HG02623 (cell line): ENCODE data around the gene NUTF2.
"Not testable (repeated sequence)": the region's sequence is repeated elsewhere in the genome, so short reads cannot be mapped to it uniquely, and the experiment has no call there.

Experiments
- ATAC-seq: cut with Tn5 transposase; IDR thresholded peaks from one replicate; pipeline ENCODE4 v1.9.1; 2021; ENCODE audit warnings: moderate library complexity; ENCODE audit not compliant: unreplicated experiment

NUTF2 gene

DNA sequence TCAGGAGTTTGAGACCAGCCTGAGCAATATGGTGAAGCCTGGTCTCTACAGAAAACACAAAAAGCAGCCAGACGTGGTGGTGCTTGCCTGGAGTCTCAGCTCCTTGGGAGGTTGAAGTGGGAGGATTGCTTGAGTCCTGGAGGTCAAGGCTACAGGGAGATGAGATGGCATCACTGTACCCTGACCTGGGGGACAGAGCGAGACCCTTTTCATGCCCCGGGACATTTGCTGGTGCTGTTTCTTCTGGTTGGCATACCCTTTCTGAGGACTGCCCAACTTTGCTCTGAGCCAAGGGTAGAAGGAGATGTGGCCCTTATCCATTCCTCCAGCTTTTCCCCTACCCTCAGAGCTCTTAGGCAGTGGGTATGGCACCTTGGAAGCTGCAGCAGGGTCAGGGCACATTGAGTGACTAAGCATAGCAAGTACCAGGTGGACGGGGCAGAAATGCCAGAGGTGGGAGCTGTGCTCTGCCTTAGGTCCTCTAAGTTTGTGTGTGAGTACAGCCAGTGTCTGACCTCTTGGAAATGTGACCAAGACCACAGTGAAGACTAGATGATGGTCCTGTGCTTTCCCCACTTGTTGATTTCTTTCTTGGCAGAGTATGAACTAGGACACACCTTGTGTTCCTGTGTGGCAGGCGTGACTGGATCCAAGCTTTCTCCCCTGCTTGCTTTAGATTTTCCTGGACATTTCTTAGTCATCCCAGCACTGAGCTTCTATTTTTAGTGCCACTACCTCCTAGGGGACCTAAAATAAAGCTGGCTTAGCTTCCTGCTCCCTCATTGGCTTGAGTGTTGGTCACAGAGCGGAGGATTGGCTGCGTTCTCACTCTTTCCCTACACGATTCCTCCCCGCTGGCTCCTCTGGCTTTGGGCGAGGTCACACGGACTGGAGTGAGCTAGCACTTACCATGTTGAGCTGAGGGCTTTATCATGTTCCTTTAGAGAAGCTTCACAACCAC lies 16.2 kb downstream of the NUTF2 start:
- no peak for ATAC-seq

DNA sequence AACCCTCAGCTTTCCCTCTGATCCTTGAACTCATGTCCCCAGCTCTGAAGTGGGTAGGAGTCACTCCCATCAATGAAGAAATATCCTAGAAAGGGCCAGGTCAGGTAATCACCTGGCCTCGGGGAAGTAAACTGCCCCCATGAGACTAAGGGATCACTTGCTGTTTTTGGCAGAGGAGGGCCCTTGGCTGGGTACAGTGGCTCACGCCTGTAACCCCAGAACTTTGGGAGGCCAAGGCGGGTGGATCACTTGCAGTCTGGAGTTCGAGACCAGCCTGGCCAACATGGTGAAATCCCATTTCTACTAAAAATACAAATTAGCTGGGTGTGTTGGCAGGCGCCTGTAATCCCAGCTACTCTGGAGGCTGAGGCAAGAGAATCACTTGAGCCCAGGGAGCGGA lies 17.3 kb downstream of the NUTF2 start:
- not testable (repeated sequence) for ATAC-seq

DNA sequence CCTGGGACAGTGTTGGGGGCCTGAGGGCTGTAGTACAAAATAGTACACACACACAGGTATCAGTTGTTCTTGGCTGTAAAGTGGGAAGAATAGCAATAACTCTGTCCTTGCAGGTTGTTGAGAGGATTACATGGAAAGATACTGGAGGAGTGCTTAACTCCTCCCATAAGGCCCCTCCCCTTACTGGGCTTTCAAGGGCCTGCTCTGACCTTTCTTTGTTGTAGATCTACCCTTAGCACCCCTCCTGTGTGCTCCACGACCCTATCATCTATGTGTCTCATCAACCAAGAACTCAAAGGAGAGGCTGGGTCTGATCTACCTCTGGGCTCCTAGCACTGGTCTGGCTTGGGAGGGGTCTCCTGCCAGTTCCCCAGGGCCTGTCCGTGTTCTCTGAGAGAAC lies 17.9 kb downstream of the NUTF2 start:
- ATAC-seq, result no peak

DNA sequence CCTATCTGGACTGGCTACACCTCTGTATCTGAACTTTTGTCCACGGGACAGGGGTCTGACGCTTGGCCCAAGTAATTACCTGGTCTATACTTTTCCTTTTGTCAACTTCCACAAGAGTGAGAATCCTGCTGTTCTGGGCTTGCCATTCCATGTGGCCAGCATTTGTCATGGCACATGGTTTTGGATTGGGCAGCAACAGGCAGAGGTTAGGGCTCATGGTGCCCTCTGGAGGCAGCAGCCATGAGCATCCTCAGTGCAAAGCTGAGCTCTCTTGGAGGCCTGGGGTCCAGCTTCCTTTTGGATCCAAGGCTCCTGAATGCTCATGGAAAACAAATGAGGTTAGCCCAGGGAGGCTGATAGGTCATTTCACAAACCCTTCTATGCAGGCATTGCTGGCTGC lies 18.6 kb downstream of the NUTF2 start:
- ATAC-seq, result no peak

DNA sequence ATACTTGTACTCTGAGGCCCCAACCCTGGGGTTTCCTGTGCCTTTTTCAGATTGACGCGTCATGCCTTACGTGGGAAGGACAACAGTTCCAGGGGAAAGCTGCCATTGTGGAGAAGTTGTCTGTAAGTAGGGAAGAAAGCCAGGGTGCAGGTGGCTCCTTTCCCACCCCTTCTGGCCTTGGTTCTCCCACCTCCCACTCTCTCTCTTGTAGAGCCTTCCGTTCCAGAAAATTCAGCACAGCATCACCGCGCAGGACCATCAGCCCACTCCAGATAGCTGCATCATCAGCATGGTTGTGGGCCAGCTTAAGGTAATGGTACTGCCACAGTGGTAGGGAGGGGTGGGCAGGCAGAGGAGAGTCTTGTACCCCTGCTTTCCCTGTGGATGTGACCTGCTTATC lies 21.6 kb downstream of the NUTF2 start:
- ATAC-seq, result no peak

DNA sequence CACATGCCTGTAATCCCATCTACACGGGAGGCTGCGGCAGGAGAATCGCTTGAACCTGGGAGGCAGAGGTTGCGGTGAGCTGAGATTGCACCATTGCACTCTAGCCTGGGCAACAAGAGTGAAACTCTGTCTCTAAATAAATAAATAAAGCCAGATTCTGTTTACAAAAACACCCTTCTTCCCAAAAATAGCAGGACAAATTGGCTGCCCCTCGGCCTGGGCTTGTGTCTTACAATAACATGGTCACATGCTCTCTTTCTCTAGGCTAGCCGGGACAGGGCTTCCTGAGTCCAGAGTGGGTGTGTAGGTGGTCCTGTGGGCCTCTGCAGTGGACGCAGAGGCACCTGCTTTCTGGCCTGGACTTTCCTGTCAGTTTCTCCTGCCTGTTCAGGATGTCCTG lies 22.9 kb downstream of the NUTF2 start:
- ATAC-seq, result no peak

DNA sequence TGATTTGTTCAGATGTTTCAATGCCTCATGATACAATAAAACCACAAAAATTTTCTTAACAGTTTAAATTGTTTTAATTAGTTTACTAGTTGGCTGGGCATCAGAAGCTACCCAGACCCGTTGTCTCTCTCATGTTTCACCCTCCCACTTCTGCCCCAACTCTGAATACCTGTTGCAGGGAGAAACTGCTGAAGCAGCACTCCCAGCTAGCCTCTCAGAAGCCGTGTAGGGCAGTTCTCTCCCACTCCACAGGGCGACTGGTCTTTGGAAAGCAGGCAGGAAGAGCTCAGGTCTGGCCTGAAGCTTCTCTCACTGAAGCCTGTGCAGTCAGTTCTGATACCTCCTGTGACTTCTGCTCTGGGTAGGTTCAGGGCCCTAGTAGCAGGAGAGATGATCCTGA lies 24.5 kb downstream of the NUTF2 start:
- no peak for ATAC-seq

DNA sequence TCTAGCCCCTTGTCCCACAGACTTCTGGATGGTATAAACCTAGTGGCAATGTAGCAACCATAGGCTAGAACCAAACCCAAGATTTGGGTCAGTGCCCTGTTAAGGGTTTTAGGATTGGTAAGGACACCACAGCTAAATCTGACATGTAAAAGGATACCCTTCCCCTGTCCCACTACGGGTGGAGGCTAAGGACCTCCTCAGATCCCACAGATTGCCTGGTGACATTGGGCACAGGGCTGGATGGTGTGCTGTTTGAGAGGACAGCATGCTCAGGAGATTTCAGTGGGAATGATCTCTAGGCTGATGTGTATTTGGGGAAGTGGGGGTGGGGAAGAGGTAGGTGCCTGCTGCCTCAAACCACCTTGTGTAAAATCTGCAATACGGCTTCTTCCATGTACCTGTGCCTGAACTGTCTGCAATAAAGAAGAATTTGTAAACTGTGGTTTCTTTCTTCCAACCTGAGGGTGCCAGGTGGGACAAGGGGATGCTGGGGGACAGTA lies 25.4 kb downstream of the NUTF2 start:
- no peak for ATAC-seq

DNA sequence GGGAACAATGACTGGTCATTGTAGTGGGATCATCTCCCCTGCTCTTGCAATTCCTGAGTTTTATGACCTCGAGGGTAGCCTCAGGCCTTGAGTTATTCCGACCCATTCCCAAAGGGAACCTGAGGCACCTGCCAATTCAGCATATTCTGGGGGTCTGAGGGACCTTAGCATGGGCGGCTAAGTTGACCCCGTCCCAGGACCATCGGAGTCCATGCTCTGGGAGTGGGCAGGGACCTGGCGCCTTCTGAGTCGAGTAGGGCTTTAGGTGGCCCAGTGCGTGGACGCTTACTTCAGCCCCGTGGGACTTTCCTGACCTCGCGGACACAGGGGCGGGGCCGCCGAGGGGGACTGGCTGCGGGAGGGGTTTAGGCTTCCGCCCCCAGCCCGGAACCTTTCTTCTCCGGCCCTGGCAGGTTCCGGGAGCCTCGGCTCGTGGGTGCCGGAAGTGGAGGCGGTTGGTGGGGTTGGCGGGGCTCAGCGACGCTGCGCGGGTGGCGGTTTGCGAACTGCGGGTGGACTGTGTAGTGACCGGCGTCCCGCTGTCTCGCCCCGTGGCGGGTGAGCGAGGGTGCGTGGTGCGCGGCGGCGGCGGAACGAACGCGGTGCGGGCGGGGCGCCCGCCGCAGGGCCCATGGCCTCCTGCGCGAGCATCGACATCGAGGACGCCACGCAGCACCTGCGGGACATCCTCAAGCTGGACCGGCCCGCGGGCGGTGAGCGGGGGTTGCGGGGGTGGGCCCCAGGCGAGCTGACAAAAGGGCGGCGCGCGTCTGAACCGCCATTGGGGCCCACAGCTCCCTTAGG lies 26.1 kb downstream of the NUTF2 start, which contains the start of gene EDC4:
Gene EDC4 (plus strand): TSS at position 422 of the 804 bp plus-strand sequence. CDS start 210 bp downstream, at position 632.
- ATAC-seq, result peak; percentile 58

DNA sequence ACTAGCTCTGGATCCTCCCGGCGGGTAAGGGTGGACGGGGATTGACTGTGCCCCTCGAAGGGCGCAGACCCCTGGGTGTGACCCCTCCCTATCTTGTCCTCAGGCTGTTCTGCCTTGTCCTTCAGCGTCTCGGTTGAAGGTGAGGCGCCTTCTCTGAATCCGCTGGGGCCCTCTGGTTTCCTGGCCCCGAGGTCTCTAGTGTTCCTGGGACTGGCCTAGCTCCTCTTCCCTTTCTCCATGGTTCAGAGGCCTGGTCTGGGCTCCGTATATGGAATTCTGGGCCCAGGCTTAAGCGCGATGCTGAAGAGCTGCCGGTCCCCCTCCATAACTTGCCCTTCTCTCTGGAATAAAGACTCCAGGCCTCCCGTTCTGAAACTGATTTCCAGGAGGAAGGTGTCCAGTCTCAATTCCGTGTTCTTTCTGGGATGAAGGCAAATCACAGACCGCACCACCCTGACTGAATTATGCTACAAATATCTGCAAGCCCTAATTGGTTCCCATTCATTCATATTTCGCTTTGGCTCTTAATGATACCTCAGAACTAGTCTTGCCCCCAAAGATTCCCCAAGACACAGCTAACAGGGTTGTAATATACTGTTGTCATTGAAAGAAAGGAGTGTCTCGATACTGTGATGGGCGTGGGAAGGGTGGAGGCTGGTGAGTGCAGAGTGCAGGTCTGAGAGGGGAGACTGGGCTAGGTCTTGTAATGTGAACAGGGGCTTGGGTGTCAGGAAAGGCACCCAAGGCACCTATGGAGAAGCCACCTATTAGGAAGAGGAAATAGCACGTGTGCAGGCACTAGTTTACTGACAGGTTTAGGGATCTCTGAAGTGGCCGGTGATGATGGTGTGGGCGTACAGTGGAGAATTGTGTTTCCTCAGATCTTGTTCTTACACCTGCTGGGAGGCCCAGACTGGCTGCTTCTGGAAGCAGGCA lies 27.0 kb downstream of the NUTF2 start:
- ATAC-seq, result no peak

DNA sequence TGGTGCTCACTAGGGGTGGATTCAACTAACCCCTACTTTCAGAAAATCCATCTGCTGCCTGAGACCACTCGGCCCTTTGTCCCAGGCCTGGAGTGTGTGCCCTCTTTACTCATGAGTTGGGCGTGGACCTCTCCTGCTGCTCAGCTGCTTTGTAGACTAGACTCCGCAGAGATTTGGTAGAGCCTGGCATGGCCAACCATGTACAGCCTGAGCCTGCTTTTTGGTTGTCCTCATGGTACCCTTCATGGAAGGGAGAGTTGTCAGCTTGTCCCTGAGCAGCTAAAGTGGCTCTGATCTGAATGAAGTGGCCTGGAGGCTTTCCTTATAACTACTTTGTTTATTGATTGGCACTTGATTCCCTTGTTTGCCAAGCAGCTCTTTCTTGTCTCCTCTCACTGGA lies 27.6 kb downstream of the NUTF2 start:
- no peak for ATAC-seq

DNA sequence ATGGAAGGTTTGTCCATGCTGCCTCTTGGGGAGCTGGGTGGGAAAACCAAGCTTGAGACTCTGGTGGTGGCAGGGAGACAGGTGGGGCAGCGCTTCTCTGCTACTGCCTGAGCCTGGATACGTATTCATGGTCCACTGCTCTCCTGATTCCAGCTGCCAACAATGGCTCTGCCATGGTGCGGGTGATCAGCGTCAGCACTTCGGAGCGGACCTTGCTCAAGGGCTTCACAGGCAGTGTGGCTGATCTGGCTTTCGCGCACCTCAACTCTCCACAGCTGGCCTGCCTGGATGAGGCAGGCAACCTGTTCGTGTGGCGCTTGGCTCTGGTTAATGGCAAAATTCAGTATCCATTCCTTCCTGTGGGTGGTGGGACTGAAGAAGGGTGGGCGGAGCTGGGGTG lies 30.3 kb downstream of the NUTF2 start:
- ATAC-seq, result no peak

DNA sequence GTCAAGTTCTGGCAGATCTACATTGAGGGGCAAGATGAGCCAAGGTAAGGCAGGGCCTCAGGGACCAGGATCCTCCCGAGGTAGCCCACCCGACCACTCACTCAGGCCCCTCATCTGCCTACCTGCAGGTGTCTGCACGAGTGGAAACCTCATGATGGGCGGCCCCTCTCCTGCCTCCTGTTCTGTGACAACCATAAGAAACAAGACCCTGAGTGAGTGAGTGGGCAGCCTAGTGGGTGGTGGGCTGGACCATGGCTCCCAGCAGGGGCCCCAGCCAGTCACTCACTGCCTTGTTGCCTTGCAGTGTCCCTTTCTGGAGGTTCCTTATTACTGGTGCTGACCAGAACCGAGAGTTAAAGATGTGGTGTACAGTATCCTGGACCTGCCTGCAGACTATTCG lies 31.5 kb downstream of the NUTF2 start:
- no peak for ATAC-seq

DNA sequence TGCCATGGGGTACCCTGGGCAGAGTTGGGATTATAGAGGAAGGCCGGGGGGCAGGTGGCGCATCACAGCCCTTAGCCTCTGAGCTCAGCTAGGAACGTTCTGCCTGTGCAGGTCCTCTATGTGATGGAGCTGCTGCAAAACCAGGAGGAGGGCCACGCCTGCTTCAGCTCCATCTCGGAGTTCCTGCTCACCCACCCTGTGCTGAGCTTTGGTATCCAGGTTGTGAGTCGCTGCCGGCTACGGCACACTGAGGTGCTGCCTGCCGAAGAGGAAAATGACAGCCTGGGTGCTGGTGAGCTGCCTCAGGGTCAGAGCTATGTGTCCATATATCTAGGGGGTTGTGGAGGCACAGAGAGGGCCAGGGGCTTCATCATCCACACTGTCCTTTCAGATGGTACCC lies 32.1 kb downstream of the NUTF2 start:
- no peak for ATAC-seq

DNA sequence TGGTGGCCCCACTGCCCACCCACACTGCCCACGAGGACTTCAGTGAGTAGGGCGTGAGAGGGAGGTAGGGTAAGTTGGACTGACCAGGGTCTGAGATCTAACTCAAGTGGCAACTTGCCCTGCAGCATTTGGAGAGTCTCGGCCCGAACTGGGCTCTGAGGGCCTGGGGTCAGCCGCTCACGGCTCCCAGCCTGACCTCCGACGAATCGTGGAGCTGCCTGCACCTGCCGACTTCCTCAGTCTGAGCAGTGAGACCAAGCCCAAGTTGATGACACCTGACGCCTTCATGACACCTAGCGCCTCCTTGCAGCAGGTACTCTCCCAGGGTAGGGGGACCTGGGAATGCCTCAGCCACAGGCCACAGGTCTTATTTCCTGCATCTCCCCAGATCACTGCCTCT lies 32.7 kb downstream of the NUTF2 start:
- no peak for ATAC-seq

DNA sequence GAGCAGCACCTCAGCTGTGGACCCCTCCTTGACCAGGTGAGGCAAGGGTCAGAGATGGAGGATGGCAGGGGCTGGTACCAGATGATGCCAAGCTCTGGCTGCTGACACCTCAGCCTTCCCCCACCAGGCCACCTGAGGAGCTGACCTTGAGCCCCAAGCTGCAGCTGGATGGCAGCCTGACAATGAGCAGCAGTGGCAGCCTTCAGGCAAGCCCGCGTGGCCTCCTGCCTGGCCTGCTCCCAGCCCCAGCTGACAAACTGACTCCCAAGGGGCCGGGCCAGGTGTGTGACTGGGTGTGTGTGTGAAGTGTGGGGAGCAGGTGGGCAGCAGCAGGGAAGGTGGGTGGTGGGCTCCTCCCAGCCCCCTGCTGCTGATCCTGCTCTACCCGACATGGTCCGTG lies 33.2 kb downstream of the NUTF2 start:
- no peak for ATAC-seq

DNA sequence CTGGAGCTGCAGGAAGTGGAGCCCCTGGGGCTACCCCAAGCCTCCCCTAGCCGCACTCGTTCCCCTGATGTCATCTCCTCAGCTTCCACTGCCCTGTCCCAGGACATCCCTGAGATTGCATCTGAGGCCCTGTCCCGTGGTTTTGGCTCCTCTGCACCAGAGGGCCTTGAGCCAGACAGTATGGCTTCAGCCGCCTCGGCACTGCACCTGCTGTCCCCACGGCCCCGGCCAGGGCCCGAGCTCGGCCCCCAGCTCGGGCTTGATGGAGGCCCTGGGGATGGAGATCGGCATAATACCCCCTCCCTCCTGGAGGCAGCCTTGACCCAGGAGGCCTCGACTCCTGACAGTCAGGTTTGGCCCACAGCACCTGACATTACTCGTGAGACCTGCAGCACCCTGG lies 33.9 kb downstream of the NUTF2 start:
- ATAC-seq, result no peak

DNA sequence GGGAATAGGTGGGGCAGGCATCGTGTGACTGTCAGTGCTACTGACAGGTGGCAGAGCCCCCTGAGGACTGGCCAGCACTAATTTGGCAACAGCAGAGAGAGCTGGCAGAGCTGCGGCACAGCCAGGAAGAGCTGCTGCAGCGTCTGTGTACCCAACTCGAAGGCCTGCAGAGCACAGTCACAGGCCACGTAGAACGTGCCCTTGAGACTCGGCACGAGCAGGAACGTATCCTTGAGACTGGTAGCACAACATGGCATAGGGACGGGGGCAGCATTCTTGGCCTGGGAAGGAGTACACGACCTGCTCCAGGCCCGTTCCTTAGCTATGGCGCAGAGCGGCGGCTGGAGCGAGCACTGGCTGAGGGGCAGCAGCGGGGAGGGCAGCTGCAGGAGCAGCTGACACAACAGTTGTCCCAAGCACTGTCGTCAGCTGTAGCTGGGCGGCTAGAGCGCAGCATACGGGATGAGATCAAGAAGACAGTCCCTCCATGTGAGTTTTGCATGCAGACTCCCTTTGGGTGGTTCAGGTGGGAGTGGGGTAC lies 35.0 kb downstream of the NUTF2 start:
- ATAC-seq, result no peak

DNA sequence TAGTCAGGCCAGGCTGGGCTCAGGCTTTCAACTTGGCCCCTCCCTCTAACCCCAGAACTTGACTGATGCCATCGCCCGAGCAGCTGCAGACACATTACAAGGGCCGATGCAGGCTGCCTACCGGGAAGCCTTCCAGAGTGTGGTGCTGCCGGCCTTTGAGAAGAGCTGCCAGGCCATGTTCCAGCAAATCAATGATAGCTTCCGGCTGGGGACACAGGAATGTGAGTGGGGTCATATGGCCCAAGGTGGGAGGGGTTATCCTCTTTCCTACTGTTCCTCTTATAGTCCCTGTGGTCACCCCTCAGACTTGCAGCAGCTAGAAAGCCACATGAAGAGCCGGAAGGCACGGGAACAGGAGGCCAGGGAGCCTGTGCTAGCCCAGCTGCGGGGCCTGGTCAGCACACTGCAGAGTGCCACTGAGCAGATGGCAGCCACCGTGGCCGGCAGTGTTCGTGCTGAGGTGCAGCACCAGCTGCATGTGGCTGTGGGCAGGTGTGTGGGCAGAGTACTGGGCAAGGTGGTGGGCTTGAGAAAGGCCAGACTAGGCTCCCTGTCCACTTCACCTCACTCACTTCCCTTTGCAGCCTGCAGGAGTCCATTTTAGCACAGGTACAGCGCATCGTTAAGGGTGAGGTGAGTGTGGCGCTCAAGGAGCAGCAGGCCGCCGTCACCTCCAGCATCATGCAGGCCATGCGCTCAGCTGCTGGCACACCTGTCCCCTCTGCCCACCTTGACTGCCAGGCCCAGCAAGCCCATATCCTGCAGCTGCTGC lies 35.8 kb downstream of the NUTF2 start:
- ATAC-seq, result no peak
